Endothelial cell of umbilical vein (primary cell): Measurements from ENCODE around the gene SLC25A27. TPM values are rescaled to one million over a fixed set of nuclear protein-coding genes. Genes with fewer than 3 reads are reported as not detected.

Experiments used
- BruUV-seq: library from RNA; stranded (reverse); fragments of 400-500 nt; replicated peaks from 2 replicates; lab custom pipeline; 2021; lab: Mats Ljungman, UMichigan
- CTCF ChIA-PET: fragments of 300-600, 350-600 bp; sonication (Branson Sonifier 250); formaldehyde crosslinking; loops from one replicate; lab custom pipeline; 2021; ENCODE audit warnings: antibody characterized with exemption, inconsistent platforms; lab: Charles Lee
- POLR2A ChIA-PET: fragments of 300-600, 350-600 bp; sonication (Branson Sonifier 250); formaldehyde crosslinking; loops from one replicate; lab custom pipeline; 2021; ENCODE audit warnings: antibody characterized with exemption, inconsistent platforms; lab: Charles Lee
- DNase-seq: peaks from one replicate; pipeline ENCODE4 v3.0.0-alpha.2; 2011; ENCODE audit warnings: low read depth, low spot score
- FAIRE-seq: peaks from 2 replicates; lab custom pipeline; 2011; peaks lifted over from hg19 to GRCh38; lab: Jason Lieb, UNC
- H2AFZ ChIP-seq: 2 replicates; pipeline ENCODE4 v1.6.0; 2012; ENCODE audit warnings: low read depth, low read length, control low read depth, inconsistent platforms
- H3K27ac ChIP-seq: 2 replicates; pipeline ENCODE4 v1.5.1; 2011; ENCODE audit warnings: low read depth, mild to moderate bottlenecking, control low read depth, low read length, moderate library complexity; ENCODE audit not compliant: insufficient read depth
- H3K27me3 ChIP-seq, 2 experiments: 2 replicates each; pipeline versions ENCODE4 v1.6.0 to v1.6.1; 2011; ENCODE audit warnings: low read length in 2 of 2, mixed read lengths in 1 of 2; ENCODE audit not compliant: control insufficient read depth in 2 of 2, insufficient read depth in 2 of 2
- H3K36me3 ChIP-seq, 2 experiments: 2 replicates in 1 of 2; 3 replicates in 1 of 2; pipeline ENCODE4 v1.5.1; 2011; ENCODE audit warnings: low read length in 2 of 2, mild to moderate bottlenecking in 1 of 2, moderate library complexity in 1 of 2; ENCODE audit not compliant: control insufficient read depth in 2 of 2, insufficient read depth in 2 of 2; ENCODE audit errors: extremely low read depth in 1 of 2
- H3K4me1 ChIP-seq: 3 replicates; pipeline ENCODE4 v1.5.1; 2011; ENCODE audit warnings: mild to moderate bottlenecking, low read length; ENCODE audit not compliant: control insufficient read depth, insufficient read depth; ENCODE audit errors: extremely low read depth
- H3K4me2 ChIP-seq: 2 replicates; pipeline ENCODE4 v1.6.1; 2011; ENCODE audit warnings: low read length, control low read depth, mixed read lengths; ENCODE audit not compliant: insufficient read depth
- H3K4me3 ChIP-seq, 3 experiments: fragments of 200-600 bp in 1 of 3; sonication (generic), shearing (Covaris generic) in 1 of 3; replicated peaks in 1 of 3; 2 replicates each; pipeline ENCODE4 v1.5.1; 2011 to 2016; ENCODE audit warnings: control low read depth in 3 of 3, low read length in 3 of 3, mild to moderate bottlenecking in 2 of 3, inconsistent platforms in 1 of 3, low read depth in 1 of 3, moderate library complexity in 1 of 3; ENCODE audit not compliant: insufficient read depth in 1 of 3
- H3K79me2 ChIP-seq: 2 replicates; pipeline ENCODE4 v1.6.0; 2012; ENCODE audit warnings: low read length, inconsistent platforms; ENCODE audit not compliant: control insufficient read depth, insufficient read depth
- H3K9ac ChIP-seq: replicated peaks from 2 replicates; pipeline ENCODE3; 2011; ENCODE audit warnings: low read length, control low read depth; ENCODE audit not compliant: insufficient read depth; ENCODE audit errors: extremely low read depth
- H3K9me1 ChIP-seq: replicated peaks from 3 replicates; pipeline ENCODE4 v1.6.0; 2011; ENCODE audit warnings: mild to moderate bottlenecking, low read length; ENCODE audit not compliant: control insufficient read depth, insufficient read depth; ENCODE audit errors: extremely low read depth
- H3K9me3 ChIP-seq: replicated peaks from 2 replicates; pipeline ENCODE4 v1.5.1; 2012; ENCODE audit warnings: low read length, inconsistent platforms; ENCODE audit not compliant: control insufficient read depth, insufficient read depth
- H4K20me1 ChIP-seq: replicated peaks from 2 replicates; pipeline ENCODE3; 2011; ENCODE audit warnings: mild to moderate bottlenecking, low read length; ENCODE audit not compliant: control insufficient read depth, insufficient read depth; ENCODE audit errors: extremely low read depth
- CTCF ChIP-seq, 2 donors: IDR thresholded peaks; 1 replicate in 1 of 2; 2 replicates in 1 of 2; pipeline ENCODE4 v1.5.1; 2011; ENCODE audit warnings: low read length in 2 of 2, mild to moderate bottlenecking in 2 of 2, moderate library complexity in 2 of 2, control low read depth in 1 of 2, inconsistent platforms in 1 of 2, low read depth in 1 of 2; ENCODE audit not compliant: insufficient read depth in 1 of 2; ENCODE audit errors: extremely low read depth in 1 of 2
- EZH2 ChIP-seq: IDR thresholded peaks from 2 replicates; pipeline ENCODE4 v1.6.1; 2012; ENCODE audit warnings: borderline replicate concordance, low read depth, mild to moderate bottlenecking, moderate library complexity, low read length, inconsistent platforms; ENCODE audit not compliant: severe bottlenecking
- FOS ChIP-seq: IDR thresholded peaks from 2 replicates; pipeline ENCODE4 v1.6.1; 2011; ENCODE audit warnings: mild to moderate bottlenecking, low read length, moderate library complexity, borderline replicate concordance; ENCODE audit not compliant: insufficient read depth
- GATA2 ChIP-seq: IDR thresholded peaks from 2 replicates; pipeline ENCODE4 v1.7.0; 2011; ENCODE audit warnings: low read depth, mild to moderate bottlenecking, moderate library complexity, mixed read lengths, low read length; ENCODE audit not compliant: insufficient read length, insufficient read depth
- JUN ChIP-seq: IDR thresholded peaks from 2 replicates; pipeline ENCODE4 v1.6.1; 2011; ENCODE audit warnings: borderline replicate concordance, low read depth; ENCODE audit not compliant: insufficient read length, insufficient read depth
- MAX ChIP-seq: IDR thresholded peaks from 2 replicates; pipeline ENCODE4 v1.6.1; 2011; ENCODE audit not compliant: insufficient read depth, insufficient read length
- MYC ChIP-seq: IDR thresholded peaks from one replicate; pipeline ENCODE4 v1.6.1; 2011; ENCODE audit warnings: mild to moderate bottlenecking, low read depth, low read length
- POLR2A ChIP-seq: IDR thresholded peaks from 2 replicates; pipeline ENCODE4 v1.6.1; 2012; ENCODE audit warnings: low read depth, mild to moderate bottlenecking, control low read depth, low read length
- POLR2AphosphoS5 ChIP-seq: IDR thresholded peaks from 2 replicates; pipeline ENCODE4 v1.6.1; 2012; ENCODE audit warnings: low read depth, mild to moderate bottlenecking, control low read depth, low read length, moderate library complexity; ENCODE audit not compliant: insufficient read depth
- dilution Hi-C: fragments of 300-500 bp; cut with MboI; formaldehyde crosslinking; loops from one replicate; pipeline ENCODE4 v1.15.0; 2019; ENCODE audit warnings: low sequenced_read_pairs; ENCODE audit not compliant: extremely low pct_ligation_motif_present
- intact Hi-C: fragments of 100-400 bp; cut with micrococcal nuclease; formaldehyde crosslinking; loops from one replicate; pipeline ENCODE4 v1.10.0; 2022
- polyA plus RNA-seq, 4 experiments: library from polyadenylated mRNA; depleted of rRNA in 3 of 4; stranded (reverse) in 3 of 4; unstranded in 1 of 4; fragments of >200 nt; gene quantifications; 2 replicates each; pipeline versions ENCODE4 v1.2.1 to v1.2.3, GENCODE V29; 2011 to 2012; ENCODE audit warnings: missing spikeins in 1 of 4
- total RNA-seq: library from RNA; stranded (reverse); gene quantifications from 2 replicates; pipeline ENCODE4 v1.2.3, GENCODE V29; 2021

The SLC25A27 gene
- total and polyA plus RNA-seq, 2 donors (not counting 3 experiments of a cell fraction or from before 2014, with no cell fraction given): 3.3 to 4.0 TPM

- no peak overlapping the region for H3K27ac ChIP-seq
- H3K9ac ChIP-seq: no peak overlapping the region
- ChIA-PET CTCF (no interaction called here), POLR2A (no interaction called here)
- no peak overlapping the region for H3K4me2 ChIP-seq
- intact Hi-C loops (no loop called here), dilution Hi-C loops (no loop called here)
- no peaks in the 10 kb centered on the region for H3K4me1 ChIP-seq
- DNase-seq (peak; percentile 10), FAIRE-seq (no peak)
- no peaks in the 10 kb centered on the region for H3K79me2 ChIP-seq
- H3K9me1 ChIP-seq: no peaks in the 10 kb centered on the region
- no peaks in the 10 kb centered on the region for H3K36me3 ChIP-seq
- no peak overlapping the region for H2AFZ ChIP-seq
- no peaks in the 10 kb centered on the region for H4K20me1 ChIP-seq
- H3K4me3 ChIP-seq: no peak overlapping the region
- H3K27me3 ChIP-seq: peaks cover 0 to 10% of the 10 kb centered on the region in 2 experiments
- BruUV-seq: no TSS peak
- no peak for TF ChIP-seq FOS
- TF ChIP-seq POLR2A: no peak
- no peak for TF ChIP-seq EZH2
- TF ChIP-seq CTCF (IDR thresholded peaks at IDR 0.05; ENCODE audit: extremely low read depth in 1 of 2, insufficient read depth in 1 of 2, low read depth in 1 of 2, low read length in 2 of 2): peak in 1 of 2 donors; percentile 5
- no peaks in the 10 kb centered on the region for H3K9me3 ChIP-seq
Measured at GRCh38 chr6:46704562-46704961, 51.8 kb downstream of the SLC25A27 start.

- ChIA-PET CTCF (no interaction called here), POLR2A (no interaction called here)
- Histone ChIP-seq H4K20me1 (no peaks in the 10 kb centered on the region), H3K36me3 (no peaks in the 10 kb centered on the region), H3K9me3 (no peaks in the 10 kb centered on the region), H3K79me2 (no peaks in the 10 kb centered on the region), H3K27me3 (peaks cover 0 to 10% of the 10 kb centered on the region in 2 experiments), H3K27ac (no peak overlapping the region), H2AFZ (no peak overlapping the region), H3K9ac (no peak overlapping the region), H3K4me1 (no peaks in the 10 kb centered on the region), H3K4me3 (no peak overlapping the region), H3K9me1 (no peaks in the 10 kb centered on the region), H3K4me2 (no peak overlapping the region)
- DNase-seq: no peak
- TF ChIP-seq EZH2: no peak
- TF ChIP-seq JUN: no peak
- no peak for TF ChIP-seq POLR2AphosphoS5
- no peak for TF ChIP-seq MYC
- no peak for TF ChIP-seq FOS
- TF ChIP-seq GATA2: no peak
- TF ChIP-seq POLR2A: no peak
- TF ChIP-seq MAX: no peak
- no peak for TF ChIP-seq CTCF (IDR thresholded peaks at IDR 0.05; ENCODE audit: extremely low read depth in 1 of 2, insufficient read depth in 1 of 2, low read depth in 1 of 2, low read length in 2 of 2)
- dilution Hi-C loops (no loop called here), intact Hi-C loops (no loop called here)
- no peak for FAIRE-seq
- BruUV-seq: no TSS peak
Measured at GRCh38 chr6:46706464-46706863, 53.7 kb downstream of the SLC25A27 start.
